ENCODE measurements around the gene ZNF787.

The ZNF787 gene

DNA sequence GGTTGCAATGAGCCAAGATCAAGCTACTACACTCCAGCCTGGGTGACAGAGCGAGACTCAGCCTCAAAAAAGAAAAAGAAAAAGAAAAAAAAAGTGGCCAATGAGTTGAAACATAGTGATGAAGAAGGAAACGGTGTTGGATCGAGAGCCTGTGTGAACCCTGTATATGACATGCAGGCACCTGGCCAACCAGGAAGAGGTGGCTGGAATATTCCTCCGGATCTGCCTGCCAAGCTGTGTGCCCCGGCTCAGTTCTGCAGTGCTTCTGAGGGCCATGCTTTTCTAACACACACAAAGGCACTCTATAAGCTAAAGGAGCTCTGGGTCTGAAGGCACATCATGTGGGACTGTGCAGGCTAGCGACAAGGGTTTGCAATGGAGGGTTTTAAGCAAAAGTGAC is 16.3 kb upstream of the ZNF787 start:
- TF ChIP-seq, protein P1, sequence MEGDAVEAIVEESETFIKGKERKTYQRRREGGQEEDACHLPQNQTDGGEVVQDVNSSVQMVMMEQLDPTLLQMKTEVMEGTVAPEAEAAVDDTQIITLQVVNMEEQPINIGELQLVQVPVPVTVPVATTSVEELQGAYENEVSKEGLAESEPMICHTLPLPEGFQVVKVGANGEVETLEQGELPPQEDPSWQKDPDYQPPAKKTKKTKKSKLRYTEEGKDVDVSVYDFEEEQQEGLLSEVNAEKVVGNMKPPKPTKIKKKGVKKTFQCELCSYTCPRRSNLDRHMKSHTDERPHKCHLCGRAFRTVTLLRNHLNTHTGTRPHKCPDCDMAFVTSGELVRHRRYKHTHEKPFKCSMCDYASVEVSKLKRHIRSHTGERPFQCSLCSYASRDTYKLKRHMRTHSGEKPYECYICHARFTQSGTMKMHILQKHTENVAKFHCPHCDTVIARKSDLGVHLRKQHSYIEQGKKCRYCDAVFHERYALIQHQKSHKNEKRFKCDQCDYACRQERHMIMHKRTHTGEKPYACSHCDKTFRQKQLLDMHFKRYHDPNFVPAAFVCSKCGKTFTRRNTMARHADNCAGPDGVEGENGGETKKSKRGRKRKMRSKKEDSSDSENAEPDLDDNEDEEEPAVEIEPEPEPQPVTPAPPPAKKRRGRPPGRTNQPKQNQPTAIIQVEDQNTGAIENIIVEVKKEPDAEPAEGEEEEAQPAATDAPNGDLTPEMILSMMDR (conservative IDR thresholded peaks at IDR 0.05): no peak
- TF ChIP-seq ZFX (IDR thresholded peaks at IDR 0.05): no peak
- H3K27ac ChIP-seq: peak overlapping the region; percentile 93

DNA sequence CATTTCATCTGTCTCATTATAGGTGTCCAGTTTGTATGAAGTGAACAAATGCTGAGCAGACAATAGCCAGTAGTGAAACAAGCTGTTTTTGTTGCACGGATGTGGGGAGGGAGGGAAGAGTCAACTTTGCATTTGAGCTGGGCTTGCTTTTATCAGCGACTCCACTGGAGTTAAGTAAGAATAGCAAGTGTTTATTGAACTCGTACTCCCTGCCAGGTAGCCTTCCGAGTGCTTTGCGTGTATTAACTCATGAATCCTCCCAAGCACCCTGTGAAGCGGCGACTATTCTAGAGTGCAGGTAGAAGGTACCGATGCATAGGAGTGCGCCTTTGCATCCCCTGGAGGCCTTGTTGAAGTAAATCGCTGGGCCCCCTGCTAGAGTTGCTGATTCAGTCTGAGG is 15.3 kb upstream of the ZNF787 start:
- TF ChIP-seq, protein P1 (conservative IDR thresholded peaks at IDR 0.05): no peak
- no peak for TF ChIP-seq ZFX (IDR thresholded peaks at IDR 0.05)
- H3K27ac ChIP-seq: peak overlapping the region; percentile 93

DNA sequence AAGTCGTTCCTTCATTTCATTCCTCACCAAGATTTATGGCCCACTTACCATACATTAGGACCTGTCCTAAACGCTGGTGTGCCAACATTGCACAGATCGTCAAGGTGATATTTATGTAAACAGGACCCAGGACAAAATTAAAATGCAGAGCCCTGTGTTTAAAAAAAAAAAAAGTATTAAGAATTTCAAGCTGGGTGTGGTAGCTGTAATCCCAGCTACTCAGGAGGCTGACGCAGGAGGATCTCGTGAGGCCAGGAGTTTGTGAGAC is 13.5 kb upstream of the ZNF787 start:
- H3K27ac ChIP-seq: no peak overlapping the region
- TF ChIP-seq, protein P1 (conservative IDR thresholded peaks at IDR 0.05): no peak
- TF ChIP-seq ZFX (IDR thresholded peaks at IDR 0.05): no peak

DNA sequence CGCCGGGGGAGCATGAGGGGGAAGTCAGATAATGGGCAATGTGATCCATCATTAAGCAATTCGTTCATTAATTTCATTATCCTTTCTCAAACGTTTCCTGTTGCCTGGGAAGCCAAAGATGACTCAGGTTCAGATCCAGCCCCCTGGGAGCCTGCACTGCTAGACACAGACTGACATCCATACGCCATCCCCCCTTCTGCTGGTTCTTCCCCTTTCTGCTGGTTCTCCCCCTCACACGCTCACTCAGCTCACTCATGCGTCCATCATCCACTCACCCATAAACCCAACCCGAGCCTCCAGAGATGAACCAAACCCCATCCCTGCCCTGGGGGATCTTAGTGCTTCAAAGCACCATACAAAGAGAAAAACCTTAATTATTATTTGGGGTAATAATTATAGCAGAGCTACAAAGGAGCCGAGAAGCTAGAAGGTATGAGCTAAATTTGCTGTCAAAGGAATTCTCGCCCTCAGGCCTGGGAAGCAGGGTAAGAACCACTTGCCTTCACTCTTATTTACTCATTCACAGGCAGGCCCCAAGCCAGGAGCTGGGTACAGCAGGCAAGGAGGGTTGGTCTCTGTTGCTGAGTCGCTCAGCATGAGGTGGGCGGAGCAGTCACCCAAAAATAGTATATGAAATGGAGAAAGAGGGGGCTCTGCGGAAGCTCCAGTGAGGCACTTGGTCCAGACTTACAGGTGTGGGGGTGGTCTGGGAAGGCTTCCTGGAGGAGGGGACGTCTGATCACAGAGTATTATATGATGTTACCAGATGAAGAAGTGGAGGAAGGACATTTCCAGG is 13.0 kb upstream of the ZNF787 start:
- TF ChIP-seq ZFX (IDR thresholded peaks at IDR 0.05): no peak
- TF ChIP-seq, protein P1 (conservative IDR thresholded peaks at IDR 0.05): no peak

DNA sequence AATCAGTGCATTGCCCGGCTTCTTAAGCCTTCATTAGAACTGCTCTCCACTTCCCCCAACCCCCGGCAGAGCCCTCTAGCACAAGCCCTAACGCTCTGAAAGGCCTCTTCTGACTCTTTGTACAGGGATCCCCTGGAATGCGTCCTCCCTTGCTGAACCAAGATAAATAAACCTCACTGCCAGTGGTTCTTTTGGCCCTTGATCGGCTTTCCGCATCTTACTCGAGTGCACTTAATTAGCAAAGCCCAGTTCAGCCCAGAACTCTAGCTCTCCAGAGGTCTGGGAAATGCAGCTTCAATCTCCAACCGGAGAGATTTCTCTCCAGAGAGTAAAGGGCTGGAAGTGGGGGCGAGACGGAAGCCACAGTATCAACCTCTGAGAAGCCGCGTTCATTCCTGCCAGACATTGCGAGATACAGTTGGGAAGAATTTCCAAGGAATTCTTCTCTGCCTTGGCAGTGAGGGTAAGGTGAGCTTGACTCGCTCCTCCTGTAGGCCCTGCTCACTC is 11.3 kb upstream of the ZNF787 start:
- H3K27ac ChIP-seq: no peak overlapping the region

More for the DNA sequence above, 13.0 kb upstream of the ZNF787 start:
- H3K27ac ChIP-seq: no peak overlapping the region

DNA sequence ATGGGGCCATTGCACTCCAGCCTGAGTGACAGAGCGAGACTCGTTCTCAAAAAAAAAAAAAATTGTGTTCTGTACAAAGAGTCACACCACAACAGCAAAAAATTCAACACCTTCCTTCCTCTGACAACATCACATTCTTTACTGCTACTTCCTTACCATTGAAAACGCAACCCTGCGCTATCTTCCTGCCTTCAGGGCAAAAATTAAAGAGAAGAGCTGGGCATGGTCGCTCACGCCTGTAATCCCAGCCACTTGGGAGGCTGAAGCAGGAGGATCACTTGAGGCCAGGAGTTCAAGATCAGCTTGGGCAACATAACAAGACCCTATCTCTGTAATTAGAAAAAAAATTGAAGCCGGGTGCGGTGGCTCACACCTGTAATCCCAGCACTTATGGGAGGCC is 10.6 kb upstream of the ZNF787 start:
- no peak overlapping the region for H3K27ac ChIP-seq
- TF ChIP-seq, protein P1 (conservative IDR thresholded peaks at IDR 0.05): no peak
- TF ChIP-seq ZFX (IDR thresholded peaks at IDR 0.05): no peak

More for the DNA sequence above, 11.3 kb upstream of the ZNF787 start:
- TF ChIP-seq, protein P1 (conservative IDR thresholded peaks at IDR 0.05): no peak
- TF ChIP-seq ZFX (IDR thresholded peaks at IDR 0.05): no peak

DNA sequence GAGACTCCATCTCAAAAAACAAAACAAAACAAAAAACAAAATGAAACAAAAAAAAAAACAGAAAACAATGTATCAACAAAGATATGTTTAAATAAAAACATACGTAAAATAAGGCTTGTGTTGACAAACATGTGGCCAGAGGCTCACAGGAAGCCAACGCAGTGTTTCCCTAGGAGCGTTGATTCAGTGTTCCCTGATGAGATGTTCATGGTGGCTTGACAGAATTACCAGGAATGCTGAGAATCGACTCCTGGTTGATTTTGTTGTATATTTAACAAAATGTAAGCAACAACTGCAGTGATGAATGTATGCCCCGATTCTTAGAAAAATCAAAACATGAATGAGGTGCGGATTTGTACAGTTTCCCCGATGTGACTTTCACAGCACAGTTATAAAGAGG is 8.9 kb upstream of the ZNF787 start:
- no peak for TF ChIP-seq ZFX (IDR thresholded peaks at IDR 0.05)
- TF ChIP-seq, protein P1 (conservative IDR thresholded peaks at IDR 0.05): no peak
- no peak overlapping the region for H3K27ac ChIP-seq

Measured in C4-2B (cell line).